ENCODE results near the gene TMEM150B. TPM values are rescaled to one million over a fixed set of nuclear protein-coding genes. Genes with fewer than 3 reads are reported as not detected.

The TMEM150B gene
- polyA plus RNA-seq, 1 donor from 2014 or later = not detected

- H3K9ac ChIP-seq (ENCODE audit: low read length) = no peak overlapping the region
- H3K36me3 ChIP-seq (ENCODE audit: insufficient read depth, low read length) = no peaks in the 10 kb centered on the region
- H4K20me1 ChIP-seq (ENCODE audit: insufficient read depth) = no peaks in the 10 kb centered on the region
- no peaks in the 10 kb centered on the region for H3K27me3 ChIP-seq (ENCODE audit: insufficient read depth, low read depth, low read length)
- H3K9me2 ChIP-seq (ENCODE audit: insufficient read depth, low read length) = no peaks in the 10 kb centered on the region
- no peak overlapping the region for H3K4me2 ChIP-seq (ENCODE audit: low read length)
- H3K4me3 ChIP-seq (ENCODE audit: low read length) = no peak overlapping the region
- H3K27ac ChIP-seq (ENCODE audit: low read length) = no peak overlapping the region
- H3F3A ChIP-seq (ENCODE audit: insufficient read depth, low read length, poor library complexity, severe bottlenecking) = no peaks in the 10 kb centered on the region
- no peaks in the 10 kb centered on the region for H3K79me2 ChIP-seq (replicated peaks; ENCODE audit: insufficient read depth, low read length)
- H3K9me3 ChIP-seq (ENCODE audit: low read length) = no peaks in the 10 kb centered on the region
- no peak overlapping the region for H2AFZ ChIP-seq (ENCODE audit: low read depth, low read length)
- TF ChIP-seq POLR2AphosphoS5 (IDR thresholded peaks at IDR 0.05) (no peak), RAD21 (conservative IDR thresholded peaks at IDR 0.05) (no peak), EP300 (conservative IDR thresholded peaks at IDR 0.05; ENCODE audit: poor library complexity, severe bottlenecking) (no peak), SMC3 (conservative IDR thresholded peaks at IDR 0.05; ENCODE audit: poor library complexity) (no peak), REST (IDR thresholded peaks at IDR 0.05; ENCODE audit: borderline replicate concordance) (no peak), MXI1 (conservative IDR thresholded peaks at IDR 0.05; ENCODE audit: poor library complexity, severe bottlenecking) (no peak), TAF1 (IDR thresholded peaks at IDR 0.05; ENCODE audit: low read depth) (no peak), EZH2 (IDR thresholded peaks at IDR 0.05; ENCODE audit: borderline replicate concordance, insufficient read depth, low read length, poor library complexity, severe bottlenecking) (no peak)
- TF ChIP-seq, protein P1, sequence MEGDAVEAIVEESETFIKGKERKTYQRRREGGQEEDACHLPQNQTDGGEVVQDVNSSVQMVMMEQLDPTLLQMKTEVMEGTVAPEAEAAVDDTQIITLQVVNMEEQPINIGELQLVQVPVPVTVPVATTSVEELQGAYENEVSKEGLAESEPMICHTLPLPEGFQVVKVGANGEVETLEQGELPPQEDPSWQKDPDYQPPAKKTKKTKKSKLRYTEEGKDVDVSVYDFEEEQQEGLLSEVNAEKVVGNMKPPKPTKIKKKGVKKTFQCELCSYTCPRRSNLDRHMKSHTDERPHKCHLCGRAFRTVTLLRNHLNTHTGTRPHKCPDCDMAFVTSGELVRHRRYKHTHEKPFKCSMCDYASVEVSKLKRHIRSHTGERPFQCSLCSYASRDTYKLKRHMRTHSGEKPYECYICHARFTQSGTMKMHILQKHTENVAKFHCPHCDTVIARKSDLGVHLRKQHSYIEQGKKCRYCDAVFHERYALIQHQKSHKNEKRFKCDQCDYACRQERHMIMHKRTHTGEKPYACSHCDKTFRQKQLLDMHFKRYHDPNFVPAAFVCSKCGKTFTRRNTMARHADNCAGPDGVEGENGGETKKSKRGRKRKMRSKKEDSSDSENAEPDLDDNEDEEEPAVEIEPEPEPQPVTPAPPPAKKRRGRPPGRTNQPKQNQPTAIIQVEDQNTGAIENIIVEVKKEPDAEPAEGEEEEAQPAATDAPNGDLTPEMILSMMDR (IDR thresholded peaks at IDR 0.05; ENCODE audit: poor library complexity, severe bottlenecking) = no peak
Measured at GRCh38 chr19:55309448-55309847, 15.7 kb downstream of the TMEM150B start.

DNA sequence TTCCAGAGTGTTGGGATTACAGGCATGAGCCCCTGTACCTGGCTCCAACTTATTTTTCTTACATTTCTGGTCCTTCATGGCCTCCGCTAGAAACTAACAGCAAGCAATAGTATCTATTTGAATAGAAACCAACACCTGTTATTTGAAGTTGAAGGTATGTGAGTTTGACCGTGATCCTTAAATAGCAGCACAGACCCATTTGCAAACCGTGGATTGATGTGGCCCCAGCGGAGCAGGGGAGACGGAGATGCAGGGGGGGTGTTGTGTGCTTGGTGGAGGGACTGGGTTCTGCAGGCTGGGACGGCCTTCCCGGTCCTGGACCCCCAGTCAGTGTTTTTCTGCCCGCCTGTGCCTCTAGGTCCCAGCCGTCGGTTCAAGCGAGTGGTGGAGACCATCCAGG, 16.9 kb downstream of the TMEM150B start:
- Histone ChIP-seq H3K9me3 (ENCODE audit: low read length) (no peaks in the 10 kb centered on the region), H3K27me3 (ENCODE audit: insufficient read depth, low read depth, low read length) (no peaks in the 10 kb centered on the region), H2AFZ (ENCODE audit: low read depth, low read length) (no peak overlapping the region), H3K9ac (ENCODE audit: low read length) (no peak overlapping the region), H3K79me2 (replicated peaks; ENCODE audit: insufficient read depth, low read length) (no peaks in the 10 kb centered on the region), H3K36me3 (ENCODE audit: insufficient read depth, low read length) (no peaks in the 10 kb centered on the region), H3K9me2 (ENCODE audit: insufficient read depth, low read length) (no peaks in the 10 kb centered on the region), H3K4me3 (ENCODE audit: low read length) (no peak overlapping the region), H4K20me1 (ENCODE audit: insufficient read depth) (no peaks in the 10 kb centered on the region), H3K27ac (ENCODE audit: low read length) (no peak overlapping the region), H3K4me2 (ENCODE audit: low read length) (no peak overlapping the region), H3F3A (ENCODE audit: insufficient read depth, low read length, poor library complexity, severe bottlenecking) (no peaks in the 10 kb centered on the region)
- TF ChIP-seq POLR2AphosphoS5 (IDR thresholded peaks at IDR 0.05) (no peak), EZH2 (IDR thresholded peaks at IDR 0.05; ENCODE audit: borderline replicate concordance, insufficient read depth, low read length, poor library complexity, severe bottlenecking) (no peak), REST (IDR thresholded peaks at IDR 0.05; ENCODE audit: borderline replicate concordance) (no peak), SMC3 (conservative IDR thresholded peaks at IDR 0.05; ENCODE audit: poor library complexity) (no peak), MXI1 (conservative IDR thresholded peaks at IDR 0.05; ENCODE audit: poor library complexity, severe bottlenecking) (no peak), RAD21 (conservative IDR thresholded peaks at IDR 0.05) (no peak), TAF1 (IDR thresholded peaks at IDR 0.05; ENCODE audit: low read depth) (no peak), EP300 (conservative IDR thresholded peaks at IDR 0.05; ENCODE audit: poor library complexity, severe bottlenecking) (no peak)
- TF ChIP-seq, protein P1 (IDR thresholded peaks at IDR 0.05; ENCODE audit: poor library complexity, severe bottlenecking) = no peak

Measured in neural cell (in vitro differentiated cells).